Smooth muscle cell (in vitro differentiated cells): ENCODE results near the gene ZNG1F. TPM values are rescaled to one million over a fixed set of nuclear protein-coding genes. Genes with fewer than 3 reads are reported as not detected.
A peak's percentile ranks its signal among the peaks of the same experiment; 100 is the strongest.

Experiments used
- microRNA-seq: library from miRNA; unstranded; fragments of <30 nt; microRNA quantifications from one replicate; pipeline ENCODE4, GENCODE V29; 2016; ENCODE audit warnings: borderline number of aligned reads
- polyA plus RNA-seq: library from polyadenylated mRNA; unstranded; fragments of >200 nt; fragmentation: Nextera tagmentation; extraction: Ambion mirVana; gene quantifications from 2 replicates; pipeline ENCODE4 v1.2.1, GENCODE V29; 2016
- small RNA-seq: library from RNA; depleted of rRNA; stranded (forward); fragments of <200 nt; gene quantifications from one replicate; pipeline ENCODE3, GENCODE V24; 2014
- total RNA-seq: library from RNA; depleted of rRNA; stranded (reverse); fragments of >200 nt; gene quantifications from 2 replicates; pipeline ENCODE4 v1.2.3, GENCODE V29; 2014

Gene ZNG1F
- total and polyA plus RNA-seq, 2 experiments from 2014 or later, result 14.1 to 27.0 TPM

Small RNA genes within 50 kb of the gene (microRNA-seq; reads per million reads assigned to microRNA genes)
- not detected for gene MIR4477A

Small RNA genes within 50 kb of the gene (small RNA-seq; reads per million reads assigned to genes)
- gene MIR4477A, result not detected
- 1.1 reads per million, percentile 31 among the genes with 10 or more reads in this experiment for gene RNA5SP530

Other genes with a start within 250 kb of the ZNG1F start
- 0.09 and 0.18 TPM in 2 replicates for gene FOXD4L6, start 60.6 kb downstream of the ZNG1F start, total RNA-seq
- gene FOXD4L6, start 60.6 kb downstream of the ZNG1F start, polyA plus RNA-seq, result not detected in 2 replicates